ENCODE measurements around the gene RAMP1.
A peak's percentile ranks its signal among the peaks of the same experiment; 100 is the strongest.
"Not testable (repeated sequence)": the region's sequence is repeated elsewhere in the genome, so short reads cannot be mapped to it uniquely, and the experiment has no call there.

RAMP1 gene

GRCh38 chr2:237867465-237867864 lies 8.0 kb downstream of the RAMP1 start:
- no peak for TF ChIP-seq CTCF (IDR thresholded peaks at IDR 0.05)
- Histone ChIP-seq H3K4me3 (no peak overlapping the region), H3K27ac (no peak overlapping the region)
- no peak for DNase-seq (ENCODE audit: low spot score)

GRCh38 chr2:237868074-237868473 lies 8.7 kb downstream of the RAMP1 start:
- not testable (repeated sequence) for DNase-seq (ENCODE audit: low spot score); H3K4me3 ChIP-seq
- peak overlapping the region; percentile 11 to 54 for H3K27ac ChIP-seq

- TF ChIP-seq CTCF (IDR thresholded peaks at IDR 0.05) = no peak
- no peak overlapping the region for H3K4me3 ChIP-seq
- no peak for DNase-seq (ENCODE audit: low spot score)
- H3K27ac ChIP-seq = peak overlapping the region in 1 of 2 donors; percentile 11
These were observed 9.4 kb downstream of the RAMP1 start for GRCh38 chr2:237868631-237869342.

GRCh38 chr2:237869343-237870102 lies 10.1 kb downstream of the RAMP1 start:
- DNase-seq (ENCODE audit: low spot score) = no peak
- H3K4me3 ChIP-seq = no peak overlapping the region
- H3K27ac ChIP-seq = no peak overlapping the region
- TF ChIP-seq CTCF (IDR thresholded peaks at IDR 0.05) = no peak

- no peak for TF ChIP-seq CTCF (IDR thresholded peaks at IDR 0.05)
- no peak for DNase-seq (ENCODE audit: low spot score)
- no peak overlapping the region for H3K4me3 ChIP-seq
- no peak overlapping the region for H3K27ac ChIP-seq
These were observed 10.7 kb downstream of the RAMP1 start for GRCh38 chr2:237870126-237870525.

- no peak overlapping the region for H3K4me3 ChIP-seq
- DNase-seq (ENCODE audit: low spot score) = no peak
- TF ChIP-seq CTCF (IDR thresholded peaks at IDR 0.05) = no peak
- peak overlapping the region; percentile 4 to 49 for H3K27ac ChIP-seq
These were observed 11.6 kb downstream of the RAMP1 start for GRCh38 chr2:237870754-237871651.

All from coronary artery (tissue), 2 donors.